ENCODE data around the gene TREML2.

TREML2 gene

GRCh38 chr6:41156771-41157170 is 44.2 kb downstream of the TREML2 start:
- no peak overlapping the region for H3K4me3 ChIP-seq (ENCODE audit: low read depth, low read length)
- no peak for TF ChIP-seq CTCF (IDR thresholded peaks at IDR 0.05; ENCODE audit: low read depth, low read length)

GRCh38 chr6:41156001-41156400 is 44.9 kb downstream of the TREML2 start:
- TF ChIP-seq CTCF (IDR thresholded peaks at IDR 0.05; ENCODE audit: low read depth, low read length): no peak
- H3K4me3 ChIP-seq (ENCODE audit: low read depth, low read length): no peak overlapping the region

- no peak for TF ChIP-seq CTCF (IDR thresholded peaks at IDR 0.05; ENCODE audit: low read depth, low read length)
- H3K4me3 ChIP-seq (ENCODE audit: low read depth, low read length): no peak overlapping the region
These were observed 45.7 kb downstream of the TREML2 start for GRCh38 chr6:41155132-41155805.

GRCh38 chr6:41153992-41154625 is 46.8 kb downstream of the TREML2 start, which contains the start of gene TREML1:
TSS of gene TREML1 (minus strand) at chr6:41154347. CDS start at chr6:41154288, 59 bp downstream.
- H3K4me3 ChIP-seq (ENCODE audit: low read depth, low read length): no peak within 1 kb of the TSS
- TF ChIP-seq CTCF (IDR thresholded peaks at IDR 0.05; ENCODE audit: low read depth, low read length): no peak

GRCh38 chr6:41153451-41153850 is 47.5 kb downstream of the TREML2 start:
- TF ChIP-seq CTCF (IDR thresholded peaks at IDR 0.05; ENCODE audit: low read depth, low read length): no peak
- H3K4me3 ChIP-seq (ENCODE audit: low read depth, low read length): no peak overlapping the region

- no peak for TF ChIP-seq CTCF (IDR thresholded peaks at IDR 0.05; ENCODE audit: low read depth, low read length)
- no peak overlapping the region for H3K4me3 ChIP-seq (ENCODE audit: low read depth, low read length)
These were observed 50.3 kb downstream of the TREML2 start for GRCh38 chr6:41150671-41151070.

GRCh38 chr6:41147917-41148316 is 53.0 kb downstream of the TREML2 start:
- TF ChIP-seq CTCF (IDR thresholded peaks at IDR 0.05; ENCODE audit: low read depth, low read length): no peak
- no peak overlapping the region for H3K4me3 ChIP-seq (ENCODE audit: low read depth, low read length)
